GM21529 (cell line): ENCODE results near the gene GUK1.
"Not testable (repeated sequence)": the region's sequence is repeated elsewhere in the genome, so short reads cannot be mapped to it uniquely, and the experiment has no call there.

ENCODE experiments used
- ATAC-seq: cut with Tn5 transposase; IDR thresholded peaks from one replicate; pipeline ENCODE4 v1.9.1; 2021; ENCODE audit not compliant: unreplicated experiment

Gene GUK1

DNA sequence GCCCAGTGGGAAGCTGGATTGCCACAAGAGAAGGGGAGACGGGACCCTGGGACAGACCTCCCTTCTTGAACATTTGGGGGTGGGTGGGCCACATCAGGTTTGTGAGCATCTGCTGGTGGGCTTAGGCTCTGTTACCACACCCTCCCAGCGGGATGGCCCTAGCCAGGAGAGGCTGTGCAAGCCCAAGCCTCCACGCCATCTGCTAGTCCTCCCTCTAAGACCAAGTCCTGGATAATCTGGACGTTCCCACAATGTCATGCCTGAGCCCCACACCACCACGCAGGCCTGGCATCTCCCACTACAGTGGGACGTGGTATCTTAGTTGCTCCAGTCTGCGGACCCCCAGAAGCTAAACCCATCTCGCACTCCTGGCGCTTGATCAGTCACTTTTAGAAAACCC is 21.8 kb downstream of the GUK1 start:
- no peak for ATAC-seq

DNA sequence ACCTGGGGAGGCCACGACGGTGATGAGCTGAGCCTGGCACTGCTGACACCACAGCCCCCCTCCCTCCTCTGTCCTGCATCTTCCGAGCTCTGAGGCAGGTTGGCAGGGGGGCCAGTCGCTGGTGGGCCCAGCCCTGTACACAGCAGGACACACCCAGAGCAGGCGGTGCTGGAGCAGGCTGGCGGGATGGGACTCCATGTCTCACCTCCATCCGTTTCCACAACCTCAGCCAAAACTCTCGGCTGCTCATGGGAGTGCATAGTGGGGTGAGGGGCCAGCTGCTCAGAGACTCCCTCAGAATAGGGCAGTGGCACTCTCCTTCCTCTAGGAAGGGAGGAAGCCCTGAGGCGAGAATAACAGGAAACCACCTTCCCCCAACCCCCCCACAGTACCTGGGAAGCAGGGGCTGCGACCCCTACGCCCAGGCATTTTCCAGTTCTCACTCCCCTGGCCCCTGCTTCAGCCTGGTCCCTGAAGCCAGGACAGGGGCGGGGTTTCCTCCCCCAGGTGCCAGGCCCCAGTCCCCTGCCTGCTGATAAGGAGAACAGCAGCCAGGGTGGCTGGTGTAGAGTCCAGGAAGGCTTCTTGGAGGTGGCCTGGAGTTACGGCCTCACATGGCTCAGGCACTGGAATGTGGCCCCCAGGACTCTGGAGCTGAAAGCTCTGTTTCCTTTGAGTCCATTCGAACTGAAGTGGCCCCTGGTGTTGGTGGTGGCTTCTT is 22.4 kb downstream of the GUK1 start:
- no peak for ATAC-seq

- ATAC-seq = no peak
Measured at GRCh38 chr1:228163007-228163753, 23.1 kb downstream of the GUK1 start.

- ATAC-seq = no peak
Measured at GRCh38 chr1:228163776-228164519, 23.9 kb downstream of the GUK1 start.

DNA sequence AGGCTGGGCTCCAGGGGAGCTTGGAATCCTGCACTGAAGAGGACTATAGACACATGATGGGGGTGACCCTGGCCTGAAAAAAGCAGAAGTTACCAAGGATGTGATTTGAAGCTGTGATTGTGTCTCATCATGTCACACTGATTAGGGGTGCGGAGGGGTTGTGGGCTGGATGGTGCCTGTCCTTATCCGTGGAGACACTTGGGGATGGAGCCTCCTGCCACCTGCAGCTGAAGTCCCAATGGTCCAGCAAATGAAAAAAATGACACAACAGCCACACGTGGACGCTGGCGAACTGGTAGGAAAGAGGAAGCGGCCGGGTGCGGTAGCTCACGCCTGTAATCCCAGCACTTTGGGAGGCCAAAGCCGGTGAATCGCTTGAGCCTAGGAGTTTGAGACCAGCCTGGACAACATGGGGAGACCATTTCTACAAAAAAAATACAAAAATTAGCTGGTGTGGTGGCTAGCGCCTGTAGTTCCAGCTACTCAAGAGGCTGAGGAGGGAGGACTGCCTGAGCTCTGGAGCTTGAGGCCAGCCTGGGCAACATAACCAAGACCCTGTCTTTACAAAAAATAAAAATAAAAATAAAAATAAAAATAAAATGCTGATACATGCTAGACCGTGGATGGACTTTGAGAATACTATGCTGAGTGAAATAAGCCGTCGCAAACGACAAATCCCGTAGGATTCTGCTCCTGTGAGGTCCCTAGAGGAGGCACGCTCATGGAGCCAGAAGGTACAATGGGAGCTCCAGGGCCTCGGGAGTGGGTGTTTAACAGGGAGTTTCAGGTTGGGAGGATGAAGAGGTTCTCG is 24.7 kb downstream of the GUK1 start:
- ATAC-seq = no peak

DNA sequence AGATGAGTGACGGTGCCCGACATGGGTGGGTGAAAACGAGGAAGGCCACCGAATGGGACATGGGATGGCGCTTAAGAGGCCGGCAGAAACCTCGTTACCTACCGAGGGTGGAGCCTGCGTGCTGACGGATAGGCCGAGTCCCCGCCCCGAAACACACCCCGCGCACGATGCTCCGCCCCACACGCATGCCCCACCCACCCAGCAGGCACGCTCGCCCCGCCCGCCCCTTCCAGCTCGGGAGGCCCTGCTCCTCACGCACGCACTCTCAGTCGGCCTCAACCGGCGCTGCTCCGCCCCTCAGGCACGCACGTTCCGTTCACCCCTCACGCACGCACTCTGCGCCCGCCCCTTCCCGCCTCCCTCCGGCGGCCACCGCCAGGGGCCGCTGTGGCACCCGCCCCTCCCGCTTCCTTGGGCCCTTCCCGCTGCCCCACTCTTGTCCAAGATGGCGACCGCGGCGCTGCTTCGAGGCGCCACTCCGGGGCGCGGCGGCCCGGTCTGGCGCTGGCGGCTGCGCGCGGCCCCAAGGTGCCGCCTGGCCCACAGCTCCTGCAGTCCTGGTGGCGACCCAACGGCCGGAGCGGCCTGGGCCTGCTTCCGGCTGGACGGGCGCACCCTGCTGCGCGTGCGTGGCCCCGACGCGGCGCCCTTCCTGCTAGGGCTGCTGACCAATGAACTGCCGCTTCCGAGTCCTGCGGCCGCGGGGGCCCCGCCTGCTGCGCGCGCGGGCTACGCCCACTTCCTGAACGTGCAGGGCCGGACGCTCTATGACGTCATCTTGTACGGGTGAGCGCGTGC is 25.5 kb downstream of the GUK1 start, which contains the start of gene IBA57:
IBA57 (plus strand) TSS at position 433 of the 798 bp plus-strand sequence; CDS start at position 446, 13 bp downstream.
- ATAC-seq = peak; percentile 79

DNA sequence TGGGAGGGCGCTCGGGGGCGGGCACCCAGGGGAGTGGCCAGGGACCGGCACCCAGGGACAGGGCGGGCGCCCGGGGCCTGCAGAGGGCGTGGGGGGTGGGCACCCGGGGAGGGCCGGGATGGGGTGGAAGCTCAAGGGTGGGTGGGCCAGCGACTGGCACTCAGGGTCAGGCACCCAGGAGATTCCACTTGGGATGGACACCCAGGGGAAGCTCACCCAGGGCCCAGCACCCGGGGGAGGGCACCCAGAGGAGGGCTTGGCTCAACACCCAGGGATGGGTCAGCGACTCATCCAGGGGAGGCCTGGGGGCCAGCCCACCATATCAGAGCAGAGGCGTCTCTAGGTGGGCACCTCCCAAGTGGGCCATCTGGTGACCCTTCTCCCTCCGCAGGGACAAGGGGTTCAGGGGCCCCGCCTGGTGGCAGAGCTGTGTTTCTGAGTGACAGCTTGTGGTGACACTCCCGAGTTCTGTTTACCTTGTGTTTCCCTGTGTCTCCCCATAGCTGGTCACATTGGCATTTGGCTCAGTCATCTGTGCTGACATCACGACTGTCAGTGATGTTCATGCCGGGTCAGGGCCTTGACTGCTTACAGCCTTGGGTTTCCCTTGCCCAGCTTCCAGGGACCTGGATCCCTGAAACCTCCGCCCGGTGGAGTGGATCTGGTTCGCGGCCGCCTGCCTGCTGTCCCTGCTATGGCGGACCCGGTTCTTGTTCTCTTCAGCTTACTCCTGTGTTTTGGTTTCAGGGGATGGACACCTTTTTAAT is 26.3 kb downstream of the GUK1 start:
- peak; percentile 31 for ATAC-seq

DNA sequence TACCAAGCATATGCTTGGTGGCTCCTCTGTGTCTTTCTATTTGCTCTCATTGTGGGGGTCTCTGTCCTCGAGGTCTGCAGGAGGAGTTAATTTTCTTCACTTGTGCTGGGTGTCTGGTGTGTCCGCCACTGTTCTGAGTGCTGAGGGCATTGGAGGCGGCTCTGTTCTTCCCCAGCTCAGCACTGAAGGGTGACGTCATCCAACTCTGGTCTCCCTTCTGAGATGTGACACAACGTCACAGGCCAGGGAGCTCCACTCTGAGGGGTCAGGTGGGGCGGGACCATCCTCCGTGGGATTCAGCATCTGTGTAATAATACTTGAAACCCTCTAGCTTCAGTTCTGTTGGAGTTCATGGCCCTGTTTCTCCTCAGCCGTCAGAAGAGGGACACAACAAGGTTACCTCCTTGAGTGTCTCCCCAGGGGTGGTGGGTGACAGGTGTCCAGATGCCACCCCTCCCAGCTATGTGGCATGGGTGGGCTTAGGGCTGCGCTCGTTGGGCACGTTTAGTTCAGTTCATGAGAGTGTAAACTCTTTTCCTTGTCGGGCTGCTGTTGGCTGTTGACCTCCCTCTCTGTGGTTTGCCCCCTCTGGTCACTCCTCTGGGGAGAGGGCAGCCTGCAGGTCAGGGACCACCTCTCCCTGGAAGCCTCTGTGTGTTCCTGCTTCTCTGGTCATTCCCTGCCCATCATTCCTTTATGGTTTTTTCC is 28.6 kb downstream of the GUK1 start:
- ATAC-seq = no peak

DNA sequence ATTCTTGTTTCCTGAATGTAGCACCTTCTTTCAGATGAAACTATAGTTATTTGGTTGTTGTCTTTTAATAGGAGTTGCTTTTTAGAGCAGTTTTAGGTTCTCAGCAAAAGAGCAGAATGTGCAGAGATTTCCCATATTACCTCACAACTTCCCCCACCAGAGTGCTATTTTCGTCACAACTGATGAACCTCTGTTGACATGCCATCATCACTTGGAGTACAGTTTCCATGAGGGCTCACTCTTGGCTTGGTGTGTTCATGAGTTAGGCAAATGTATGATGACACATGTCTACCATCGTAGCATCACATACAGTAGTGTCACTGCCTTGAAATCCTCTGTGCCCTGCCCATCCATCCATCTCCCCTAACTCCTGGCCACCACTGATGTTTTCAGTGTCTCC is 29.3 kb downstream of the GUK1 start:
- no peak for ATAC-seq

- ATAC-seq = no peak
Measured at GRCh38 chr1:228170666-228171065, 30.6 kb downstream of the GUK1 start.

DNA sequence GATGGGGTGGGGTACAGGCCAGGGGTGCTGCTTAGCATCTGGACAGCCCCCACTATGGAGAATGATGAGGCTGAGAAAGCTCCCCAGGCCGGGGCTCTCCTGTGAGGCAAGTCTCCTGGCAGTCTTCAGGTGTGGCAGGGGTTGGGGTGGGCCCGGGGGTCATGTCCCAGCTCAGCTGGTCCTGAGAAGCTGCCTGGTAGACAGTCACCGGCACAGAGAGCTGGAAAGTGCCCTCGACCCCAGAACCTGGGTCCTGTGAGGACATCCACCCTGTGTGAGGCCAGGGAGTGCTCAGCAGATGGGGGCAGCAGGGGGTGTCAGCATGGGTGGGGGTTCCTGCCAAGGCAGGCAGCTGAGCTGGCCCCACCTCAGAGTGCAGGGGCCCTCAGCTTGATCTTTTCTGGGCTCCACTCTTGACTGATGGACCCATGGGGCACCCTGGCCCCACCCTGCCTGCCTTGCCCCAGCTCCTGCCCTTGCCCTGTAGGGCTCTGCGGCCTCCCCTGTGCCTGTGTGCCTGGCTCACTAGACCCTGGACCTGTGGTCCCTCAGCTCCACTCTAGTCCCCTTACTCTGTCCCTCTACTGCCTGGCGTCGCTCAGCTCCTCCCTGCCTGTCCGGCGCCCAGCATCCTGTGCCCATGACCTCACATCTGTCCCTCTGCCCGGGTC is 31.3 kb downstream of the GUK1 start:
- ATAC-seq = no peak

- ATAC-seq = no peak
Measured at GRCh38 chr1:228172591-228173527, 32.8 kb downstream of the GUK1 start.

GRCh38 chr1:228173528-228174481 is 33.7 kb downstream of the GUK1 start:
- ATAC-seq = not testable (repeated sequence)

- no peak for ATAC-seq
Measured at GRCh38 chr1:228174482-228175315, 34.6 kb downstream of the GUK1 start.
